RWPE2 (cell line): ENCODE data around the gene NEO1.

Source experiments
- ATAC-seq: fragments of 200-7000 bp; cut with Tn5 transposase; 3 replicates; pipeline ENCODE4 v1.9.1; 2021; ENCODE audit warnings: low read depth
- DNase-seq: peaks from one replicate; pipeline ENCODE4 v3.0.0-alpha.2; 2020; ENCODE audit warnings: low spot score
- H3K27ac ChIP-seq: fragments of 450-650 bp; 2 replicates; pipeline ENCODE4 v1.5.1; 2017; ENCODE audit warnings: mild to moderate bottlenecking; ENCODE audit not compliant: poor library complexity, severe bottlenecking
- H3K27me3 ChIP-seq: fragments of 250-450 bp; sonication (Bioruptor Pico); 2 replicates; pipeline ENCODE4 v1.5.1; 2021; ENCODE audit warnings: mild to moderate bottlenecking, moderate library complexity; ENCODE audit not compliant: insufficient read depth, poor library complexity, severe bottlenecking
- H3K36me3 ChIP-seq: fragments of 250-450 bp; sonication (Bioruptor Pico); 2 replicates; pipeline ENCODE4 v1.5.1; 2020; ENCODE audit warnings: low read depth, mild to moderate bottlenecking, moderate library complexity
- H3K4me1 ChIP-seq: fragments of 250-450 bp; sonication (Bioruptor Pico); 2 replicates; pipeline ENCODE4 v1.5.1; 2021; ENCODE audit warnings: mild to moderate bottlenecking, moderate library complexity; ENCODE audit not compliant: insufficient read depth, poor library complexity, severe bottlenecking
- H3K4me3 ChIP-seq: fragments of 250-450 bp; sonication (Bioruptor Pico); 2 replicates; pipeline ENCODE4 v1.5.1; 2021; ENCODE audit warnings: mild to moderate bottlenecking, moderate library complexity; ENCODE audit not compliant: severe bottlenecking
- H3K9me3 ChIP-seq: fragments of 250-450 bp; sonication (Bioruptor Pico); 2 replicates; pipeline ENCODE4 v1.5.1; 2021; ENCODE audit warnings: mild to moderate bottlenecking, moderate library complexity; ENCODE audit not compliant: severe bottlenecking
- CTCF ChIP-seq: fragments of 450-650 bp; IDR thresholded peaks from one replicate; pipeline ENCODE4 v1.5.1; 2017; ENCODE audit warnings: mild to moderate bottlenecking, moderate library complexity; ENCODE audit not compliant: poor library complexity, severe bottlenecking

Gene NEO1

GRCh38 chr15:73049564-73050215 is 2.6 kb upstream of the NEO1 start:
- H3K4me1 ChIP-seq = no peaks in the 10 kb centered on the region
- no peak overlapping the region for H3K27ac ChIP-seq
- peaks cover 33% of the 10 kb centered on the region for H3K27me3 ChIP-seq
- H3K4me3 ChIP-seq = no peak overlapping the region
- no peak for ATAC-seq
- TF ChIP-seq CTCF = no peak
- DNase-seq = no peak
- H3K36me3 ChIP-seq = no peaks in the 10 kb centered on the region
- H3K9me3 ChIP-seq = no peaks in the 10 kb centered on the region

GRCh38 chr15:73050561-73051295 is 1.5 kb upstream of the NEO1 start:
- H3K4me3 ChIP-seq = peak overlapping the region; percentile 94
- no peak overlapping the region for H3K27ac ChIP-seq
- DNase-seq (no peak), ATAC-seq (no peak)
- no peaks in the 10 kb centered on the region for H3K36me3 ChIP-seq
- H3K27me3 ChIP-seq = peaks cover 35% of the 10 kb centered on the region
- TF ChIP-seq CTCF = no peak
- H3K9me3 ChIP-seq = no peaks in the 10 kb centered on the region
- no peaks in the 10 kb centered on the region for H3K4me1 ChIP-seq

- no peak for DNase-seq
- H3K27ac ChIP-seq = peak overlapping the region; percentile 20
Measured at GRCh38 chr15:73051391-73051806, 864 bp upstream of the NEO1 start.

GRCh38 chr15:73052653-73053397 is 562 bp downstream of the NEO1 start:
- peak overlapping the region; percentile 27 for H3K27ac ChIP-seq
- ATAC-seq (peak; percentile 42), DNase-seq (peak; percentile 68)
- peak overlapping the region; percentile 94 for H3K4me3 ChIP-seq
- peak; percentile 82 for TF ChIP-seq CTCF
- H3K27me3 ChIP-seq = peaks cover 35% of the 10 kb centered on the region
- H3K4me1 ChIP-seq = no peaks in the 10 kb centered on the region
- no peaks in the 10 kb centered on the region for H3K36me3 ChIP-seq
- H3K9me3 ChIP-seq = no peaks in the 10 kb centered on the region

More at GRCh38 chr15:73051391-73051806, 864 bp upstream of the NEO1 start:
- TF ChIP-seq CTCF = no peak
- Histone ChIP-seq H3K27me3 (peaks cover 35% of the 10 kb centered on the region), H3K4me3 (peak overlapping the region; percentile 94), H3K9me3 (no peaks in the 10 kb centered on the region), H3K36me3 (no peaks in the 10 kb centered on the region), H3K4me1 (no peaks in the 10 kb centered on the region)
- peak; percentile 11; the same call in 2 of the 3 replicates for ATAC-seq
